NCI-H1417 (cell line): ENCODE results near the gene ENTPD8.
"Not testable (repeated sequence)": the region's sequence is repeated elsewhere in the genome, so short reads cannot be mapped to it uniquely, and the experiment has no call there.

Experiments used
- DNase-seq, 3 experiments: peaks; one replicate each; lab custom pipeline; 2025; lab: John Stamatoyannopoulos, UW

Gene ENTPD8

GRCh38 chr9:137459601-137460362 is 18.6 kb upstream of the ENTPD8 start:
- DNase-seq = no peak

GRCh38 chr9:137459152-137459600 is 18.0 kb upstream of the ENTPD8 start, which contains the start of gene NSMF:
Gene NSMF, minus strand, starts transcription at chr9:137459334. Its CDS starts 232 bp downstream, at chr9:137459102.
- DNase-seq = peak; percentile 84 to 94 (median 93)

- DNase-seq = peak in 2 of 3 experiments; percentile 88 to 95
Measured at GRCh38 chr9:137458194-137459151, 17.3 kb upstream of the ENTPD8 start.

GRCh38 chr9:137457406-137458193 is 16.4 kb upstream of the ENTPD8 start:
- DNase-seq = peak in 1 of 3 experiments; percentile 75

GRCh38 chr9:137456864-137457405 is 15.8 kb upstream of the ENTPD8 start:
- DNase-seq = no peak

GRCh38 chr9:137456061-137456863 is 15.1 kb upstream of the ENTPD8 start:
- no peak for DNase-seq

- no peak for DNase-seq
Measured at GRCh38 chr9:137455359-137455991, 14.3 kb upstream of the ENTPD8 start.

GRCh38 chr9:137454597-137455358 is 13.6 kb upstream of the ENTPD8 start:
- no peak for DNase-seq

- no peak for DNase-seq
Measured at GRCh38 chr9:137454145-137454596, 13.0 kb upstream of the ENTPD8 start.

- peak in 1 of 3 experiments; percentile 27 for DNase-seq
Measured at GRCh38 chr9:137453643-137454081, 12.5 kb upstream of the ENTPD8 start.

- no peak for DNase-seq
Measured at GRCh38 chr9:137452761-137453642, 11.8 kb upstream of the ENTPD8 start.

GRCh38 chr9:137452006-137452760 is 11.0 kb upstream of the ENTPD8 start:
- DNase-seq = no peak

- DNase-seq = not testable (repeated sequence)
Measured at GRCh38 chr9:137451264-137452005, 10.3 kb upstream of the ENTPD8 start.

GRCh38 chr9:137450539-137451222 is 9.5 kb upstream of the ENTPD8 start:
- DNase-seq = not testable (repeated sequence)

- no peak for DNase-seq
Measured at GRCh38 chr9:137449931-137450538, 8.9 kb upstream of the ENTPD8 start.
